NCI-H748 (cell line): ENCODE data around the gene TMC6.
"Not testable (repeated sequence)": the region's sequence is repeated elsewhere in the genome, so short reads cannot be mapped to it uniquely, and the experiment has no call there.

Source experiments
- DNase-seq: peaks from one replicate; lab custom pipeline; 2025; ENCODE audit not compliant: unreplicated experiment; lab: John Stamatoyannopoulos, UW

The TMC6 gene

GRCh38 chr17:78159575-78160158 lies 31.1 kb upstream of the TMC6 start:
- no peak for DNase-seq

- no peak for DNase-seq
Observed at GRCh38 chr17:78154903-78155811, 26.6 kb upstream of the TMC6 start.

GRCh38 chr17:78151514-78152008 lies 23.0 kb upstream of the TMC6 start:
- no peak for DNase-seq

GRCh38 chr17:78148286-78149016 lies 19.9 kb upstream of the TMC6 start:
- DNase-seq, result no peak

GRCh38 chr17:78147315-78147998 lies 18.9 kb upstream of the TMC6 start:
- no peak for DNase-seq

- no peak for DNase-seq
Observed at GRCh38 chr17:78146881-78147280, 18.3 kb upstream of the TMC6 start.

GRCh38 chr17:78146471-78146869 lies 17.9 kb upstream of the TMC6 start:
- DNase-seq, result no peak

- DNase-seq, result no peak
Observed at GRCh38 chr17:78144736-78145641, 16.4 kb upstream of the TMC6 start.

GRCh38 chr17:78144147-78144719 lies 15.7 kb upstream of the TMC6 start:
- DNase-seq, result no peak

- no peak for DNase-seq
Observed at GRCh38 chr17:78143214-78144146, 14.9 kb upstream of the TMC6 start.

- DNase-seq, result no peak
Observed at GRCh38 chr17:78142119-78142861, 13.7 kb upstream of the TMC6 start.

GRCh38 chr17:78141437-78142118 lies 13.0 kb upstream of the TMC6 start:
- DNase-seq, result no peak

GRCh38 chr17:78140169-78141051 lies 11.9 kb upstream of the TMC6 start:
- peak; percentile 90 for DNase-seq

GRCh38 chr17:78139861-78140168 lies 11.3 kb upstream of the TMC6 start:
- DNase-seq, result not testable (repeated sequence)

GRCh38 chr17:78138204-78139060 lies 9.9 kb upstream of the TMC6 start:
- no peak for DNase-seq
